Measurements from ENCODE around the gene GSC2. TPM values are rescaled to one million over a fixed set of nuclear protein-coding genes. Genes with fewer than 3 reads are reported as not detected.

GSC2 gene
- total RNA-seq, 2 donors from 2014 or later = not detected

DNA sequence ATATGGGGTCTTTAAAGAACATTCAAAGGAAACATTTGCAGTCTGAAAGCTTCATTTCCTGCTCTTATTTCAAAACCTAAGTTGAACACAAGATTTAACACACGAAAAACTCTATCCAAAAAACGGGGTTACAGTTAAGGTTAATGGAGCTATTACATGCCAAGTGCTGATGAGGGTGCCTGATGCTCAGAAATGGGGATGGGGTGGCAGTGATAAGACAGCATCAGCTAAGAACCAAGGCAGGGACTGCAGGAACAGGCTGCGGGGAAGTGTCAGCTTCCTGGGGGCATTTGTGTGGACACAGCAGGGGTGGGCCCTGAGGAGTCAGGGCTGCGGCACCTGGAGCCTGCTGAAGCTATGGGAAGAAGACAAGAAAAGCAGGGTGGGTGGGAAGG is 40.0 kb downstream of the GSC2 start:
- intact Hi-C loops (cut with DNase I) = no loop called here
- H3K36me3 ChIP-seq = no peaks in the 10 kb centered on the region
- no peaks in the 10 kb centered on the region for H3K9me3 ChIP-seq
- H3K27ac ChIP-seq = peak overlapping the region; percentile 32
- peaks cover 10% of the 10 kb centered on the region for H3K4me1 ChIP-seq
- no peak overlapping the region for H3K4me3 ChIP-seq
- DNase-seq = no peak
- H3K9ac ChIP-seq (ENCODE audit: low read depth in 2 of 2, low read length in 2 of 2) = no peak overlapping the region
- H3K27me3 ChIP-seq = no peaks in the 10 kb centered on the region
- TF ChIP-seq, protein P1, sequence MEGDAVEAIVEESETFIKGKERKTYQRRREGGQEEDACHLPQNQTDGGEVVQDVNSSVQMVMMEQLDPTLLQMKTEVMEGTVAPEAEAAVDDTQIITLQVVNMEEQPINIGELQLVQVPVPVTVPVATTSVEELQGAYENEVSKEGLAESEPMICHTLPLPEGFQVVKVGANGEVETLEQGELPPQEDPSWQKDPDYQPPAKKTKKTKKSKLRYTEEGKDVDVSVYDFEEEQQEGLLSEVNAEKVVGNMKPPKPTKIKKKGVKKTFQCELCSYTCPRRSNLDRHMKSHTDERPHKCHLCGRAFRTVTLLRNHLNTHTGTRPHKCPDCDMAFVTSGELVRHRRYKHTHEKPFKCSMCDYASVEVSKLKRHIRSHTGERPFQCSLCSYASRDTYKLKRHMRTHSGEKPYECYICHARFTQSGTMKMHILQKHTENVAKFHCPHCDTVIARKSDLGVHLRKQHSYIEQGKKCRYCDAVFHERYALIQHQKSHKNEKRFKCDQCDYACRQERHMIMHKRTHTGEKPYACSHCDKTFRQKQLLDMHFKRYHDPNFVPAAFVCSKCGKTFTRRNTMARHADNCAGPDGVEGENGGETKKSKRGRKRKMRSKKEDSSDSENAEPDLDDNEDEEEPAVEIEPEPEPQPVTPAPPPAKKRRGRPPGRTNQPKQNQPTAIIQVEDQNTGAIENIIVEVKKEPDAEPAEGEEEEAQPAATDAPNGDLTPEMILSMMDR (IDR thresholded peaks at IDR 0.05) = no peak

DNA sequence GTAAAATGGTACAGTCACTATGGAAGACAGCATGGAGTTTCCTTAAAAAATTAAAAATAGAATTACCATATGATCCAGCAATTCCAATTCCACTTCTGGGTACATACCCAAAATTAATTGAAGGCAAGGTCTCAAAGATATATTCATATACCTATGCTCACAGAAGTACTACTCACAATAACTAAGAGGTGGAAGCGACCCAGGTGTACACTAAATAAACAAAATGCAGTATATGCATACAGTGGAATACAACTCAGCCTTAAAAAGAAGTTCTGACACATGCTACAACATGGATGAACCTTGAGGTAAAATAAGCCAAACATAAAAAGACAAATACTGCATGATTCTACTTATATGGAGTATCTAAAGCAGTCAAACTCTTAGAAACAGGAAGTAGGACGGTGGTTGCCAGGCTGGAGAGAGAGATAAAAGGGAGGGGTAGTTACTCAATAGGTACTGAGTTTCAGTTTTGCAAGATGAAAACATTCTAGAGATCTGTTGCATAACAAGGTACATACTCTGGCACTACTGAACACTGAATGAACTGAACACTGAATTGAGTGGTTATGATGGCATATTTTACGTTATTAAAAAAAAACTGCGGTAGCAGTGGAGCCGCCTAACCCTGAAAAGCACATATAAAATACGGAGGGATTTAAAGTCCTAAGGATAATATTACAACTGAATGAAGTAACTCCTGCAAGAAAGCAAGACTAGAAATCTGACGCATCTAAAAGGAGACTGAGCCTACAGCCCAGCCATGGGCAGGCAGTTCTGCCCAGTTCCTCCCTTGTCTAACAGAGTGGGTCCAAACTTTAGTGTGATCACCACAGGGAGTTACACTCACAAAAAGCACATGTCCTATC is 40.7 kb downstream of the GSC2 start:
- intact Hi-C loops (cut with DNase I) = no loop called here
- Histone ChIP-seq H3K27me3 (no peaks in the 10 kb centered on the region), H3K9ac (ENCODE audit: low read depth in 2 of 2, low read length in 2 of 2) (no peak overlapping the region), H3K27ac (peak overlapping the region; percentile 32), H3K4me1 (peaks cover 10% of the 10 kb centered on the region), H3K36me3 (no peaks in the 10 kb centered on the region), H3K4me3 (no peak overlapping the region), H3K9me3 (no peaks in the 10 kb centered on the region)
- no peak for DNase-seq
- TF ChIP-seq, protein P1 (IDR thresholded peaks at IDR 0.05) = no peak

DNA sequence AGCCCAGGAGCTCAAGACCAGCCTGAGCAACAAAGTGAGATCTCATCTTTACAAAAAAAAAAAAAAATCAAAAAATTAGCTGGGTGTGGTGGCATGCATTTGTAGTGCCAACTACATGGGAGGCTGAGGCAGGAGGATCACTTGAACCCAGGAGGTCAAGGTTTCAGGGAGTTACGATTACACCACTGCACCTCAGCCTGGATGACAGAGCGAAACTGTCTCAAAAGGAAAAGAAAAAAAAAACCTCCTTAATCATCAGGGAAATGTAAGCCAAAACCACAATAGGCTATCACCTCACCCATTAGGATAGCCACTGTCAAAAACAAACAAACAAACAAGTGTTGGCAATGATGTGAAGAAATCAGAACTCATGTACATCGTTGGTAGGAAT is 41.3 kb downstream of the GSC2 start:
- Histone ChIP-seq H3K27me3 (no peaks in the 10 kb centered on the region), H3K4me3 (no peak overlapping the region), H3K36me3 (no peaks in the 10 kb centered on the region), H3K9me3 (no peaks in the 10 kb centered on the region), H3K4me1 (peaks cover 10% of the 10 kb centered on the region), H3K27ac (no peak overlapping the region), H3K9ac (ENCODE audit: low read depth in 2 of 2, low read length in 2 of 2) (no peak overlapping the region)
- intact Hi-C loops (cut with DNase I) = no loop called here
- no peak for DNase-seq
- TF ChIP-seq, protein P1 (IDR thresholded peaks at IDR 0.05) = no peak

GRCh38 chr22:19107730-19108074 is 42.4 kb downstream of the GSC2 start:
- Histone ChIP-seq H3K27me3 (no peaks in the 10 kb centered on the region), H3K4me3 (no peak overlapping the region), H3K9me3 (no peaks in the 10 kb centered on the region), H3K36me3 (no peaks in the 10 kb centered on the region), H3K4me1 (peaks cover 10% of the 10 kb centered on the region), H3K9ac (ENCODE audit: low read depth in 2 of 2, low read length in 2 of 2) (no peak overlapping the region), H3K27ac (no peak overlapping the region)
- no peak for DNase-seq
- intact Hi-C loops (cut with DNase I) = no loop called here
- TF ChIP-seq, protein P1 (IDR thresholded peaks at IDR 0.05) = no peak

DNA sequence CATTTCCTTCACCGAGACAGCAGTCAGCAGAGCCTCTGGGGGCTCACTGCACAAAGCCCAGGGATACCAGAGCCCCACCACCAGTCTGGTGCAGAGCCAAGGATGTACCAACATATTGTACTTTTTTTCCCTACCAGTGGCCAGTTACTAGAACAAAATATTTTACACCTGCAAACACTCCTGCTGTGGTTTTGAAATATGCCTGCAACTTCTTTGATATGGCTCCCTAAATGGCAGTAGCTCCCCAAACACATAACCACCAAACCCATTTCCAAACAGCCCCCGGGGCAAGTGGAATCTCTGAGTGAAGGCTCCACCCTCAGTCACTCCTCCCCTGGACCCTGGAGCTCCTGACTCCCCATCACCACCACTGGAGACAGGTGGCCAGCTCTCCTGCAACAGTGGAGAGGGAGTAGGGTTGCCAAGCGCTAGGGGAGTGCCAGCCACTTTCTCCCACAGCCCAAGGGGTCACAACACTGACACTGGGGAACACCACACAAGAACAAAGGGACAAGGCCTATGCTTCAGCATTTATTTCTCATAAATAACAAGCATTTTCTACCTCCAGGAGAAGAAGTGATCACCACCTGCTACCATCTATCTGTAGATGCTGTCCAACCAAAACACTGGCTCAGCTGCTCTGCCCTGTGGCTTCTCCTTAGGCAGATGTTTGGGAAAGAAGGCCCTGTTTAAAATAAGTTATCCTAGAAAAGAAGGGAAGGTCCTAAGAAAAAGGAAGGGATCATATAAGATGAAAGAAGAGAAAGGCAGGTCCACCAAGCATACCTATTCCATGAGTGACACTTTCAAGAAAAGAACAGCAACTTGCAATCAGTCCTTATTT is 43.0 kb downstream of the GSC2 start:
- Histone ChIP-seq H3K4me3 (no peak overlapping the region), H3K27ac (no peak overlapping the region), H3K4me1 (peaks cover 10% of the 10 kb centered on the region), H3K9me3 (no peaks in the 10 kb centered on the region), H3K27me3 (no peaks in the 10 kb centered on the region), H3K36me3 (no peaks in the 10 kb centered on the region), H3K9ac (ENCODE audit: low read depth in 2 of 2, low read length in 2 of 2) (no peak overlapping the region)
- TF ChIP-seq, protein P1 (IDR thresholded peaks at IDR 0.05) = no peak
- DNase-seq = no peak
- intact Hi-C loops (cut with DNase I) = no loop called here
